Measurements from ENCODE around the gene HIF1A.
"Not testable (repeated sequence)": the region's sequence is repeated elsewhere in the genome, so short reads cannot be mapped to it uniquely, and the experiment has no call there.

HIF1A gene

DNA sequence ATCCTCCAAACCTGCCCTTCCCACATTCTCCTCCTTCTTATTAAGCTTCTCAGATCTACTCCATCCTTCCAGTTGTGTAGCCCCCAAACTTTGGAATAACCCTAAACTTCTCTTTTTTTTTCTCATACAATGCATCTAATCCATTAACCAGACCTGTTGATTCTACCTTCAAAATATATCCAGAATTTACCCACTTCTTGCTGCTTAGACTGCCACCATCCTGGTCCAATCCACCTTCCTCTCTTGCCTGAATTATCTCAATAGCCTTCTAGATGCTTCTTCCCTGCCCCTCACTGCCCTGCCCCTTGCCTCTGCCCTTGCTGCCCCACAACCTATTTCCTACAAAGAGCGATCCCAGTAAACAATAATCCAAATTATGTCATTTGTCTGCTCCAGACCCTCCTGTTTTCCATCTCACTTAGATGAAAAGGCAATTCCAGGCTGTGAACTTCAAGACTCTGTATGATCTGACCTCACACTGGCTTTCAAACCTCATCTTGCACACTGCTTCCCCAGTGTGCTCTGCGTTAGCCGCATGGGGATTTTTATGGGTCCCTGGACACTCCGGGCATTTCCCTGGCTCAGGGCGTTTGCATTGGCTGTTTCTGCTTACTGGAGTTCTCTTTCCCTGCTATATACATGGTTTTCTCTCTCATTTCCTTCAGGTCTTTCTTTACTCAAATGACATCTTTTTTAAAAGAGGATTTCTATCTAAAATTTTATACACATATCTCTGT is 42.6 kb upstream of the HIF1A start:
- H3K4me3 ChIP-seq (ENCODE audit: low read depth, low read length), result no peak overlapping the region
- TF ChIP-seq, protein P1, sequence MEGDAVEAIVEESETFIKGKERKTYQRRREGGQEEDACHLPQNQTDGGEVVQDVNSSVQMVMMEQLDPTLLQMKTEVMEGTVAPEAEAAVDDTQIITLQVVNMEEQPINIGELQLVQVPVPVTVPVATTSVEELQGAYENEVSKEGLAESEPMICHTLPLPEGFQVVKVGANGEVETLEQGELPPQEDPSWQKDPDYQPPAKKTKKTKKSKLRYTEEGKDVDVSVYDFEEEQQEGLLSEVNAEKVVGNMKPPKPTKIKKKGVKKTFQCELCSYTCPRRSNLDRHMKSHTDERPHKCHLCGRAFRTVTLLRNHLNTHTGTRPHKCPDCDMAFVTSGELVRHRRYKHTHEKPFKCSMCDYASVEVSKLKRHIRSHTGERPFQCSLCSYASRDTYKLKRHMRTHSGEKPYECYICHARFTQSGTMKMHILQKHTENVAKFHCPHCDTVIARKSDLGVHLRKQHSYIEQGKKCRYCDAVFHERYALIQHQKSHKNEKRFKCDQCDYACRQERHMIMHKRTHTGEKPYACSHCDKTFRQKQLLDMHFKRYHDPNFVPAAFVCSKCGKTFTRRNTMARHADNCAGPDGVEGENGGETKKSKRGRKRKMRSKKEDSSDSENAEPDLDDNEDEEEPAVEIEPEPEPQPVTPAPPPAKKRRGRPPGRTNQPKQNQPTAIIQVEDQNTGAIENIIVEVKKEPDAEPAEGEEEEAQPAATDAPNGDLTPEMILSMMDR (conservative IDR thresholded peaks at IDR 0.05; ENCODE audit: low read depth, low read length), result no peak
- DNase-seq (ENCODE audit: low read depth), result no peak

DNA sequence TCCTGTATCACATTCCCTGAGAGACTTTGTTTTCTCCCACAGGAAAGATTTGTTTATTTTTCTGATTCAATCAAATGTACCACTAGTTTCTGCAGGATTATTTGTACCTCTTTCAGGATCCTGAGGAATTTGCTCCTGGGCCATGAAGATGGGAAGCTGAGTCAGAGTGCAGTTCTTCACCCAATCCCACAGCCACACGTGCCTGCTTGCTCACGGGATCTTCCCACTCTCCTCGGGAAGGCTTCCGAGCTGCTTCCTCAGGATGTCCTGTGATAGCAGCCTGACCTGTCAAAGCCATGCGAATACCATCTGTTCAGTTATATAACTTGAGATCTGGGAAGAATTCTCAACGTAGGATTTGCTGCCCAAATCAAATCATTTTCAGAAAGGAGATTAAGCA is 41.8 kb upstream of the HIF1A start:
- H3K4me3 ChIP-seq (ENCODE audit: low read depth, low read length), result no peak overlapping the region
- TF ChIP-seq, protein P1 (conservative IDR thresholded peaks at IDR 0.05; ENCODE audit: low read depth, low read length), result no peak
- DNase-seq (ENCODE audit: low read depth), result peak; percentile 70

DNA sequence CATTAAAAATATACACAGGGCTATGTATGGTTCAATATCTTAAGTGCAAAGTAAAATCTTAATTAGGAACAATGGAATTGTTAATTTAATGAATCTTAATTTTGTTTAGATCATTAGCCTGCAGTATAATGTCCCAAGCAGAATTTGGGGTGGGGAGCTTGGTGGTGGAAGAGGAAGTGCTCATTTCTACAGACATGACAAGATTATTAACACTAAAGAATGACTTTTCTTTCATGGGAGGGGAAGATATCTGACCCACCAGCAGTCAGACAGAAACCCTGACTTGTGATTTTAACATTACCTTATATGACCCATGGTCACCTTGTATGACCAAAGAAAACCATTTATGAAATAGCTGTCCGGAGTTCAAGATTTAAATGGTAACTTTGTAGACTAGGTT is 41.3 kb upstream of the HIF1A start:
- TF ChIP-seq, protein P1 (conservative IDR thresholded peaks at IDR 0.05; ENCODE audit: low read depth, low read length), result no peak

DNA sequence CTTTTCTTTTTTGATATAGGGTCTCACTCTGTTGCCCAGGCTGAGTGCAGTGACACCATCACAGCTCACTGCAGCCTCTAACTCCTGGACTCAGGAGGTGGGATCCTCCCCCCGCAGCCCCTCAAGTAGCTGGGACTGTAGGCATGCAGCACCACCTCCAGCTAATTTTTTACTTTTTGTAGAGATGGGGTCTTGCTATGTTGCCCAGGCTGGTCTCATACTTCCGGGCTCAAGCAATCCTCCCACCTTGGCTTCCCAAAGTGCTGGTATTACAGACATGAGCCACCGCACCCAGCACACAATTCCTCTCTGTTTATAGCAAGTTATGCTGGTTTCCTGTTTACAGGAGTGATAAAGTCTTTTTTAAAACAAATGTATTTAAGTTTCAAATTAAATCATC is 39.5 kb upstream of the HIF1A start:
- no peak for DNase-seq (ENCODE audit: low read depth)
- TF ChIP-seq, protein P1 (conservative IDR thresholded peaks at IDR 0.05; ENCODE audit: low read depth, low read length), result no peak

More for the DNA sequence above, 41.3 kb upstream of the HIF1A start:
- DNase-seq (ENCODE audit: low read depth), result no peak
- H3K4me3 ChIP-seq (ENCODE audit: low read depth, low read length), result no peak overlapping the region

DNA sequence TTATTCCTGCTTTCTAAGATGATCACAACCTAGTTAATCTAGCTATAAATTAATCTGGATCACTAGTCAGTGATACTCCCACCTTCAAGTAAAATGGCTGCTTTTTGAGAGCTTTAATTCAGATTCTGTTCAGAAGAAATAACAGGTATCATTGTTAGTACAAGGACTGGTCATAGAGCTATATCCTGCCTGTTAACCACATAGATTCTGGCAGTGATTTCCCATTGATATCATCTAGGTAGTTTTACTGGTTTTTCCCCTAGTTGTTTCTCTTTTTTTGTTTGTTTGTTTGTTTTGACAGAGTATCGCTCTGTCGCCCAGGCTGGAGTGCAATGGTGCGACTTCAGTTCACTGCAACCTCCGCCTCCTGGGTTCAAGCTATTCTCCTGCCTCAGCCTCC is 39.0 kb upstream of the HIF1A start:
- no peak for DNase-seq (ENCODE audit: low read depth)
- TF ChIP-seq, protein P1 (conservative IDR thresholded peaks at IDR 0.05; ENCODE audit: low read depth, low read length), result no peak
- H3K4me3 ChIP-seq (ENCODE audit: low read depth, low read length), result no peak overlapping the region

More for the DNA sequence above, 39.5 kb upstream of the HIF1A start:
- no peak overlapping the region for H3K4me3 ChIP-seq (ENCODE audit: low read depth, low read length)

DNA sequence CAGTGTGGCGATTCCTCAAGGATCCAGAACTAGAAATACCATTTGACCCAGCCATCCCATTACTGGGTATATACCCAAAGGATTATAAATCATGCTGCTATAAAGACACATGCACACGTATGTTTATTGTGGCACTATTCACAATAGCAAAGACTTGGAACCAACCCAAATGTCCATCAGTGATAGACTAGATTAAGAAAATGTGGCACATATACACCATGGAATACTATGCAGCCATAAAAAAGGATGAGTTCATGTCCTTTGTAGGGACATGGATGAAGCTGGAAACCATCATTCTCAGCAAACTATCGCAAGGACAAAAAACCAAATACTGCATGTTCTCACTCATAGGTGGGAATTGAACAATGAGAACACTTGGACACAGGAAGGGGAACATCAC is 37.2 kb upstream of the HIF1A start:
- H3K4me3 ChIP-seq (ENCODE audit: low read depth, low read length); DNase-seq (ENCODE audit: low read depth): not testable (repeated sequence)

DNA sequence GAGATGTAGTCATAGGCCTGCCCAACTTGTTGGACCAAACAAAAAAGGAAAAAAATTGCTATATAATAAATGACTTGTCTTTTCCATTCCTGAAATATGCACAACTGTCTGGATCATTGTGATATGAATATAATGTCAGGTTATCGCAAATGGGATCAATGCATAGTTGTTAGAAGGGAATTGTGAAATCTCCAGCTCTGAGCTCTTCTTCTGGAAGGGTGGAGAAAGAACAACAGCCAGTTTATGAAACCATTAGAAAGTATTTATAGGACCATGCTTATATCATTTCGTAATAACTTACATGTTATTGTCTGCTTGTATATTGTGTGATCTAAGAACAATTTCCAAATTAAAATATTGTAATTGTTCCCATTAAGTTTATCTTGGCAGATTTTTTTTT is 35.7 kb upstream of the HIF1A start:
- TF ChIP-seq, protein P1 (conservative IDR thresholded peaks at IDR 0.05; ENCODE audit: low read depth, low read length), result no peak
- peak; percentile 45 for DNase-seq (ENCODE audit: low read depth)
- no peak overlapping the region for H3K4me3 ChIP-seq (ENCODE audit: low read depth, low read length)

All from choroid plexus epithelial cell (primary cell).